ENCODE measurements around the gene ERC1. TPM values are rescaled to one million over a fixed set of nuclear protein-coding genes. Genes with fewer than 3 reads are reported as not detected.

ERC1 gene
- total and polyA plus RNA-seq, 2 experiments from 2014 or later: 18.4 to 29.7 TPM

- Histone ChIP-seq H3K9me3 (ENCODE audit: low read depth) (no peaks in the 10 kb centered on the region), H3K27me3 (no peaks in the 10 kb centered on the region), H3K27ac (no peak overlapping the region), H3K79me2 (no peaks in the 10 kb centered on the region), H3K36me3 (replicated peaks; ENCODE audit: insufficient read depth, low read depth) (no peaks in the 10 kb centered on the region), H3K4me1 (ENCODE audit: insufficient read depth) (no peaks in the 10 kb centered on the region), H2AFZ (no peak overlapping the region), H3K4me3 (no peak overlapping the region), H3K9me2 (replicated peaks; ENCODE audit: insufficient read depth) (no peaks in the 10 kb centered on the region), H4K20me1 (ENCODE audit: insufficient read depth, poor library complexity, severe bottlenecking) (no peaks in the 10 kb centered on the region), H3K4me2 (no peak overlapping the region)
- no peak for DNase-seq (ENCODE audit: low spot score)
- TF ChIP-seq CTCF (IDR thresholded peaks at IDR 0.05; ENCODE audit: poor library complexity): no peak
- TF ChIP-seq EZH2 (IDR thresholded peaks at IDR 0.05; ENCODE audit: borderline replicate concordance): no peak
- TF ChIP-seq EZH2phosphoT487 (IDR thresholded peaks at IDR 0.05; ENCODE audit: low read depth, severe bottlenecking, unreplicated experiment): no peak
- WGBS (ENCODE audit: low lambda C conversion rate, missing lambda C conversion rate): 88% methylated on average over 5 of the region's 5 CpGs
These were observed 378.4 kb downstream of the ERC1 start for GRCh38 chr12:1369460-1369859.

GRCh38 chr12:1369938-1370500 lies 379.0 kb downstream of the ERC1 start:
- no peaks in the 10 kb centered on the region for H3K36me3 ChIP-seq (replicated peaks; ENCODE audit: insufficient read depth, low read depth)
- TF ChIP-seq CTCF (IDR thresholded peaks at IDR 0.05; ENCODE audit: poor library complexity) (no peak), EZH2 (IDR thresholded peaks at IDR 0.05; ENCODE audit: borderline replicate concordance) (no peak), EZH2phosphoT487 (IDR thresholded peaks at IDR 0.05; ENCODE audit: low read depth, severe bottlenecking, unreplicated experiment) (no peak)
- no peak for DNase-seq (ENCODE audit: low spot score)
- no peaks in the 10 kb centered on the region for H4K20me1 ChIP-seq (ENCODE audit: insufficient read depth, poor library complexity, severe bottlenecking)
- H3K9me3 ChIP-seq (ENCODE audit: low read depth): no peaks in the 10 kb centered on the region
- H3K79me2 ChIP-seq: no peaks in the 10 kb centered on the region
- no peak overlapping the region for H3K4me3 ChIP-seq
- no peaks in the 10 kb centered on the region for H3K27me3 ChIP-seq
- no peak overlapping the region for H3K4me2 ChIP-seq
- H3K4me1 ChIP-seq (ENCODE audit: insufficient read depth): no peaks in the 10 kb centered on the region
- H3K27ac ChIP-seq: no peak overlapping the region
- 70% methylated on average over 1 of the region's 1 CpG for WGBS (ENCODE audit: low lambda C conversion rate, missing lambda C conversion rate)
- H3K9me2 ChIP-seq (replicated peaks; ENCODE audit: insufficient read depth): no peaks in the 10 kb centered on the region
- H2AFZ ChIP-seq: no peak overlapping the region

GRCh38 chr12:1373901-1374735 lies 383.1 kb downstream of the ERC1 start:
- Histone ChIP-seq H3K4me1 (ENCODE audit: insufficient read depth) (no peaks in the 10 kb centered on the region), H3K27me3 (no peaks in the 10 kb centered on the region), H3K4me2 (peak overlapping the region; percentile 13), H3K4me3 (no peak overlapping the region), H3K9me3 (ENCODE audit: low read depth) (no peaks in the 10 kb centered on the region), H3K36me3 (replicated peaks; ENCODE audit: insufficient read depth, low read depth) (no peaks in the 10 kb centered on the region), H3K9me2 (replicated peaks; ENCODE audit: insufficient read depth) (no peaks in the 10 kb centered on the region), H4K20me1 (ENCODE audit: insufficient read depth, poor library complexity, severe bottlenecking) (no peaks in the 10 kb centered on the region), H2AFZ (no peak overlapping the region), H3K27ac (peak overlapping the region; percentile 50), H3K79me2 (no peaks in the 10 kb centered on the region)
- no peak for TF ChIP-seq EZH2 (IDR thresholded peaks at IDR 0.05; ENCODE audit: borderline replicate concordance)
- TF ChIP-seq EZH2phosphoT487 (IDR thresholded peaks at IDR 0.05; ENCODE audit: low read depth, severe bottlenecking, unreplicated experiment): no peak
- TF ChIP-seq CTCF (IDR thresholded peaks at IDR 0.05; ENCODE audit: poor library complexity): no peak
- WGBS (ENCODE audit: low lambda C conversion rate, missing lambda C conversion rate): 55% methylated on average over 8 of the region's 8 CpGs
- peak; percentile 62 for DNase-seq (ENCODE audit: low spot score)

Measured in hepatocyte (in vitro differentiated cells).